HepG2 (cell line): ENCODE results near the gene ITPR1. TPM values are rescaled to one million over a fixed set of nuclear protein-coding genes. Genes with fewer than 3 reads are reported as not detected.

Source experiments
- IRX3 ChIP-seq: sonication (generic); formaldehyde crosslinking; IDR thresholded peaks from 2 replicates; pipeline ENCODE4 v1.8.1; 2023; ENCODE audit warnings: mild to moderate bottlenecking, low read depth, missing genetic modification reagents, borderline replicate concordance
- ISL2 ChIP-seq: sonication (generic); formaldehyde crosslinking; IDR thresholded peaks from 2 replicates; pipeline ENCODE4 v1.5.0; 2020; ENCODE audit warnings: missing genetic modification reagents
- LCORL ChIP-seq, 2 experiments: fragments of 450-650 bp in 1 of 2; sonication (generic) in 1 of 2; formaldehyde crosslinking in 1 of 2; IDR thresholded peaks; 2 replicates each; pipeline versions ENCODE4 v1.5.0 to v1.6.1; 2017 to 2020; ENCODE audit warnings: antibody characterized with exemption in 1 of 2, missing genetic modification reagents in 1 of 2
- MAF1 ChIP-seq: sonication (generic); formaldehyde crosslinking; IDR thresholded peaks from 2 replicates; pipeline ENCODE4 v1.5.0; 2020; ENCODE audit warnings: missing genetic modification reagents, borderline replicate concordance
- MATR3 ChIP-seq: sonication (generic); formaldehyde crosslinking; IDR thresholded peaks from 2 replicates; pipeline ENCODE4 v1.4.0; 2020; ENCODE audit warnings: missing genetic modification reagents
- NAIF1 ChIP-seq: sonication (generic); formaldehyde crosslinking; IDR thresholded peaks from 2 replicates; pipeline ENCODE4 v1.5.0; 2020; ENCODE audit warnings: mild to moderate bottlenecking, missing genetic modification reagents, borderline replicate concordance
- THAP9 ChIP-seq: sonication (generic); formaldehyde crosslinking; IDR thresholded peaks from 2 replicates; pipeline ENCODE4; 2020; ENCODE audit warnings: missing genetic modification reagents, mild to moderate bottlenecking, borderline replicate concordance
- ZNF343 ChIP-seq: sonication (generic); formaldehyde crosslinking; IDR thresholded peaks from 2 replicates; pipeline ENCODE4 v1.4.0; 2020; ENCODE audit warnings: mild to moderate bottlenecking, missing genetic modification reagents
- ZNF407 ChIP-seq: sonication (generic); formaldehyde crosslinking; IDR thresholded peaks from one replicate; pipeline ENCODE4 v1.5.1; 2020; ENCODE audit warnings: mild to moderate bottlenecking, missing genetic modification reagents; ENCODE audit errors: not compliant biosample characterization
- ZNF556 ChIP-seq: sonication (generic); formaldehyde crosslinking; IDR thresholded peaks from 2 replicates; pipeline ENCODE4 v1.4.0; 2020; ENCODE audit warnings: mild to moderate bottlenecking, missing genetic modification reagents, borderline replicate concordance
- ZNF574 ChIP-seq: sonication (generic); formaldehyde crosslinking; IDR thresholded peaks from 2 replicates; pipeline ENCODE4 v1.4.0; 2020; ENCODE audit warnings: missing genetic modification reagents
- polyA plus RNA-seq, 8 experiments: library from polyadenylated mRNA; depleted of rRNA in 3 of 8; stranded (reverse) in 7 of 8; unstranded in 1 of 8; fragments of >200 nt; fragmentation: Illumina TruSeq in 4 of 8; extraction: Trizol in 4 of 8; gene quantifications; 2 replicates each; pipeline versions ENCODE4 v1.2.1 to v1.2.3, GENCODE V29; 2011 to 2016; ENCODE audit warnings: low read depth in 4 of 8, missing spikeins in 1 of 8, mixed read lengths in 1 of 8; ENCODE audit not compliant: insufficient read depth in 1 of 8
- total RNA-seq, 5 experiments: library from RNA; depleted of rRNA; stranded (reverse); fragments of >200 nt; fragmentation: Illumina TruSeq; extraction: Trizol; gene quantifications; 2 replicates each; pipeline ENCODE4 v1.2.3, GENCODE V29; 2016; ENCODE audit warnings: low read depth in 1 of 5
- TF ChIP-seq, protein P1 (sequence below): sonication (generic); formaldehyde crosslinking; IDR thresholded peaks from 2 replicates; pipeline ENCODE4 v1.5.0; 2020; ENCODE audit warnings: mild to moderate bottlenecking, low read depth, missing genetic modification reagents, borderline replicate concordance

ITPR1 gene
- total and polyA plus RNA-seq, 2 of the 13 experiments (the other 11 are each of a cell fraction or from before 2014, with no cell fraction given): 10.0 to 11.4 TPM

DNA sequence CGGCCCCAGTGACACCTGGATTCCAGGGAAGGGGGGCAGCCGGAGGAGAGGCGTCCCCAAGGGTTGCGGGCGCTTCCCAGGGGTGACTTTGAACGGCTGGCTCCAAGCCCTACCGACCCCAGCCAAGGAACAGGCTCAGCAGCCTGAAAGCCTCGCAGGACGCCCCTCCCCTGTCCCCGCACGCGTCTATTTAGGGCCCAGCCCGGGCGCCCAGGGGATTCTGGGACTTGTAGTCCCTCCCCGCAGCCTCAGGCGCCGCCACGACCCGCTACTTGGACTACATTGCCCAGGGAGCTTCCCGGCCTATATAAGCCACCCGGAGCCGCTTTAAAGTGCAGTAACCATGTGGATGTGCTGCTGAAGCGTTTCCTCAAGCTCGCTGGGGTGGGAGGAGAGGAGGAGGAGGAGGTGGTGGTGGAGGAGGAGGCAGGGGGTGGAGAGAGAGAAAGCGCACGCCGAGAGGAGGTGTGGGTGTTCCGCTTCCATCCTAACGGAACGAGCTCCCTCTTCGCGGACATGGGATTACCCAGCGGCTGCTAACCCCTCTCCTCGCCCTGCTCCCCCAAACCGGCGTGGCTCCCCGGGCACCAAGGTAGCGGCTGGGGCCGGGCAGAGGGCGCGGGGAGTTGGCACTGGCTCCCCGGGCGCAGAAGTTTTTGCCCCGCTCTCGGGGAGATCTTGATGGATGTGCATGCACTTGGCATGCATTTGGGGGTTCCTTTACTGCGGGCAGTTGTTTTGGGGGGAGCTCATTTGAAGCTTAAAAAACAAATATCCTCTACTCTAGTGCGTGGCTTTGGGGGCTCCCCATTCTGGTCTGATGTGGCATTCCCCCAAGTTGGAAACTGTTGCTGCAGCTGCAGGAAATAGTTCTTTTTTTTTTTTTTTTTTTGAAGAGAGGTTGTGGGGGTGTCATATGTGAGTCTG, at the start of gene ITPR1 (continued):
- TF ChIP-seq ZNF407 (CRISPR knock-in tag): no peak
- peak; percentile 62; the same call in 1 of the 2 replicates for TF ChIP-seq ISL2 (CRISPR knock-in tag)
- TF ChIP-seq ZNF574 (CRISPR knock-in tag): no peak; the same call in 1 of the 2 replicates
- TF ChIP-seq ZNF556 (CRISPR knock-in tag): peak; percentile 46; the same call in 1 of the 2 replicates
- peak; percentile 44; the same call in 1 of the 2 replicates for TF ChIP-seq THAP9 (CRISPR knock-in tag)
- TF ChIP-seq ZNF343: no peak
- no peak for TF ChIP-seq IRX3 (CRISPR knock-in tag)
- peak; percentile 74 for TF ChIP-seq NAIF1 (CRISPR knock-in tag)
- no peak for TF ChIP-seq MATR3 (CRISPR knock-in tag)
- TF ChIP-seq, protein P1, sequence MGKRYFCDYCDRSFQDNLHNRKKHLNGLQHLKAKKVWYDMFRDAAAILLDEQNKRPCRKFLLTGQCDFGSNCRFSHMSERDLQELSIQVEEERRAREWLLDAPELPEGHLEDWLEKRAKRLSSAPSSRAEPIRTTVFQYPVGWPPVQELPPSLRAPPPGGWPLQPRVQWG: no peak
- no peak for TF ChIP-seq LCORL (IDR thresholded peaks at IDR 0.05)
- TF ChIP-seq LCORL (CRISPR knock-in tag; IDR thresholded peaks at IDR 0.05): peak; percentile 68; the same call in 1 of the 2 replicates
- TF ChIP-seq MAF1: no peak
